WI38 (cell line): ENCODE measurements around the gene PAWR.

Source experiments
- H3K4me3 ChIP-seq: 2 replicates; pipeline ENCODE4 v1.5.1; 2011; ENCODE audit warnings: low read depth, mild to moderate bottlenecking, control low read depth, low read length
- TF ChIP-seq, protein P1 (sequence below): IDR thresholded peaks from 2 replicates; pipeline ENCODE4 v1.5.1; 2012; ENCODE audit warnings: low read depth, mild to moderate bottlenecking, control low read depth, low read length

PAWR gene

DNA sequence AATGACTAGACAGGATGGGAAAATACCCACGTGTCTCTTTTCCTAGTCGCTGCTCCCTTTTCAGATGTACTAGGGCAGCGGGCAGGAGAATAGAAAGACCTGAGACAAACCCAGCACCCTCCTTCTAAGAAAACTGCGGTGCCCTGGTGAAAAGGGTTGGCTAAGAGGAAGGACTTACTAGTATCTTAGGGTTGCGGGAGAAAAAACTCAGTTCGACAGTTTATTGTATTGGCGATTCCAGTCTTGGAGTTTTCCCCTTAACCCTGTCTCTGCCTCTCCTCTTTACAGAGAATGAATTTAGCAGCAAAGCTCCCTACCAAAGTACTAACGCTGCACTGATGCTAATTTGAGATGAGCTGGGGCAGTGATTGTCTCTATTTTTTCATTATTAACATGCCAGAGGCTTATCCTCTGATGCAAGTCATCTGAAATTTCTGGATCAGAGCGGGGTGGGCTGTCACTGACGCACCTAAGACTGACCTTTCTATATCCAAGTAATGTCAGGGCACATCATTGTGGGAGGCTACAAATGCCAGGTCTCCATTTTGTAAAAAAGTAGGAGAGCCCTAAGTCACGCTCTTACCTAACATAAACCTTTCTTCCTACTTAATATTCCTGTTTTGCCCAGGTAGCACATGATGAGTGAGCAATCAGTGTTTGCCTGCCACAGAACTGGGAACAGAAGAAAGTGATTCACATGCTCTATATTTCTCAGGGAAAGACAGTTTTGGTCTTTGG is 916 bp upstream of the PAWR start:
- TF ChIP-seq, protein P1, sequence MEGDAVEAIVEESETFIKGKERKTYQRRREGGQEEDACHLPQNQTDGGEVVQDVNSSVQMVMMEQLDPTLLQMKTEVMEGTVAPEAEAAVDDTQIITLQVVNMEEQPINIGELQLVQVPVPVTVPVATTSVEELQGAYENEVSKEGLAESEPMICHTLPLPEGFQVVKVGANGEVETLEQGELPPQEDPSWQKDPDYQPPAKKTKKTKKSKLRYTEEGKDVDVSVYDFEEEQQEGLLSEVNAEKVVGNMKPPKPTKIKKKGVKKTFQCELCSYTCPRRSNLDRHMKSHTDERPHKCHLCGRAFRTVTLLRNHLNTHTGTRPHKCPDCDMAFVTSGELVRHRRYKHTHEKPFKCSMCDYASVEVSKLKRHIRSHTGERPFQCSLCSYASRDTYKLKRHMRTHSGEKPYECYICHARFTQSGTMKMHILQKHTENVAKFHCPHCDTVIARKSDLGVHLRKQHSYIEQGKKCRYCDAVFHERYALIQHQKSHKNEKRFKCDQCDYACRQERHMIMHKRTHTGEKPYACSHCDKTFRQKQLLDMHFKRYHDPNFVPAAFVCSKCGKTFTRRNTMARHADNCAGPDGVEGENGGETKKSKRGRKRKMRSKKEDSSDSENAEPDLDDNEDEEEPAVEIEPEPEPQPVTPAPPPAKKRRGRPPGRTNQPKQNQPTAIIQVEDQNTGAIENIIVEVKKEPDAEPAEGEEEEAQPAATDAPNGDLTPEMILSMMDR: no peak
- H3K4me3 ChIP-seq: peak overlapping the region; percentile 91

DNA sequence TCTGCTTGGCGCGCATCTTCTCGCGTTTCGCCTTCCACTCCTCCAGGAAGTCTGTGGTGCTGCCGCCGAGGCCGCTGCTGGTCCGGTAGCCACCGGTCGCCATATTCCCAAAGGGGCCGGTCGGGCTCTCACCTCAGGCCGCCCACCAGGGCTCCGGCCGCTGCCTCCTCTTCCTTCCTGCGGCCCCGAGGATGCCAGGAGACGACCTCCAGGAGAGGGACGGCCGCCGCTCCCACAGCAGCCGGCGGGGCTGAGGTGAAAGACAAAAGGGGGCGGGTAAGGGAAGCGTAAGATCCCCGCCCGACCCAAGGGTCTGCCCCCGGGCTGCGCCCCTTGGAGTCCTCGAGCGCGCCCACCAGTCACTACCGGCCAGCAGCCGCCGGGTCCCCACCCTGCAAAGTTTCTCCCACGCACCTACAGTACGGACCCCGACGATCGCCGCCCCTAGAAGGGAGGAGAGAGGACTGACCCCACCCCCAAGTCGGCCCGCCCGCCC is 574 bp downstream of the PAWR start:
- H3K4me3 ChIP-seq: peak overlapping the region; percentile 91
- TF ChIP-seq, protein P1: no peak

DNA sequence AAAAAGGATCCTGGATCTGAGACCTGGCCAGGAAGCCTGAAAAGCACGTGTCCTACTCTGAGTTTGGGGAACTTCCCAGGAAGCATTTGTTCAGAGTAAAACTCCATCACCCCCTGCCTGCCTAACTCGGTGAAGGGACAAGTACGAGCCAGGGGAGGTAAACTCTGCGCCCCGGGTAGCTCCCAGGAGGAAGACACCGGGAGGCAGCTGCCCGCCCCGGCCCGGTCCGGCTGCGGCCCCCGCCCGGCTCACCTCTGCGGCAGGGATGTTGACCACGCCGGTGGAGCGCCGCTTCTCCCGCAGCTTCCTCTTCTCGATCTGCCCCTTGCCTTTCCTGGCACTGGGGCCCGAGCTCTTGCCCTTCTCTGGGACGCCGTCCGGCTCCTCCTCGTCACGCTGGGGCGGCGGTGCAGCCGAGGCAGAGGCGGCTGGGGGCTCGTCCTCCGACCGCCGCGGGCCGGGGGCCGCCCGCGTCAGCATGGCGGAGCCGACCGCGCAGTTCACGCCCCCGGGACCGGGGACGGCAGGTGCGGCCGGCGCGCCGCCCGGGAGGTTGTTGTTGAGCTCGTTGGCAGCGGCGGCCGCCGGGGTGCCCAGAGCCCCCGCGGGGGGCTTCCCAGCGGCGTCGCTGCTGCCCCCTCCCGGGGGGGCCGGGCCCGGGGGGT is 1.2 kb downstream of the PAWR start:
- TF ChIP-seq, protein P1: no peak
- H3K4me3 ChIP-seq: peak overlapping the region; percentile 91

DNA sequence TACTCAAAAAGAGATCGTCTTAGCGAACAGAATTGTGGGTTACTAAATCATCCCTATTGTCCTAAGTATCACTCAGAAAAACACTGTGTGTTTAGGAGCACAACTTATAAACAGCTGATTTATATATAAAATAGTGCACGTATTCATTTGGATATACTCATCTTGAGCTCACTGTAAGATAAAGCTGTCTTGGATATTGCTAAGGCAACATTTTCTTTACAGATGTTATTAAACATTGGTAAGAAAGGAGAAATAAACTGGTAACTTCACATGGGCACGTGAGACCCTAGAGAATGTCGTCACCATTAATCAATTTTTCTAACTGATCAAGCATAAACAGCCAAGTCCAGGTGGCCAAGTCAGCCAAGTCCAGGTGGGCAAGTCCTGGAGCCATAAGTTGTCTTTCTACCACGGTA is 1.7 kb downstream of the PAWR start:
- H3K4me3 ChIP-seq: peak overlapping the region; percentile 91
- TF ChIP-seq, protein P1: no peak

DNA sequence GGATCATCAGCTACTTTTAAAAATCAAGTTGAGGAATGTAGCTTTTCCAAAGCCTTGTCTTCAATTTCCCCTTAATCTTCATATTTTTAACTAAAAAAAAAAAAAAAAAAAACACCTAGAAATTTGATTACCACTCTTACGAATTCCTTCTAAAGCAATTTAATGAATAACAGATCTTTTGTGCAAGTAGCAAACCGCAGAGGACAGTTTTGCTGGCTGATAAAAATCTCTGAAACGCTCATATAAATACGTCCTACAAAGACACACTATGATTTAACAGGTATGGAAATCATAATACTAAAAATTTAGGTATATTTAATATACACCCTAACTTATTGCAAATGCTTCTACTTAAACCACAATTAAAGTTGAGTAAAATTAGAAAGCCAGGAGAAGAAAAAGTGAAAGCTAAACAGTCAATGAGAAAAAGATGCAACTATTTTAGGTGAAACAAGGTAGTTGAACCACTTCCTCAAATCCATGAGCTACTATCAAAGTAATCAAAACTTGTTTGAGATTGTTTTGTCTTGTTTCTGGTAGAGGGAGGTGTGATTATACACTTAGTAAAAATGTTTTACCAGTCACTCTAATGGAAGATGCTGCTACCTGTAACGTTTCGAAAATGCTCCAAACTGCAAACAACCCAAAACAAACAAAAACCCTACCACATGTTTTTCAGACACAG is 2.2 kb downstream of the PAWR start:
- H3K4me3 ChIP-seq: peak overlapping the region; percentile 91
- TF ChIP-seq, protein P1: no peak

DNA sequence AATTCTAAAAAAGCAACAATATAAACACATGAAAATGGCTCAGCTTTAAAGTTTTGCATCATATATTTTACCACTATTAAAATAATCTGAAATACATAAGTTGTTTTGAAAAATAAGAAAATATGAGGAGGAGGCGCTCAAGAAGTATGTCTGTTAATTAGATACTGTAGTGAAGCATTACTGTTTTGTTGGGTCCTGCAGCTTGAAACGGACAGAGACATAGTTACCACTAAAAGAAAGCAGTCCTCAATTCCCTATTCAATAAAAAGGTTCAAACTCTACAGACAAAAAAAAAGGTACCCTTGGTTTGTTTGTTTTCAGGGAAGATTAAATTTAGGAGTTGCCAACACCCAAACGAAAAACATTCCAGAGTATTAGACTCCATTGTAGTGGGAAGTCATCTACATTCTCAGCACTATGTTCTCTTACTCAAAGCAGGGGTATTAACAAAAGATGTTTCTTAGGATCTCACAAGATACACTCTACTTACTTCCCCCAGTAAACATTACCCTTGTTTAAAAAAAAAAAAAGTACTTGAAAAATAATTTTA is 3.0 kb downstream of the PAWR start:
- peak overlapping the region; percentile 91 for H3K4me3 ChIP-seq
- TF ChIP-seq, protein P1: no peak
